NB4 (cell line): ENCODE results near the gene EPS15.

Source experiments
- DNase-seq: peaks from one replicate; pipeline ENCODE4 v3.0.0; 2010; ENCODE audit warnings: low read depth
- H3K4me3 ChIP-seq: one replicate; pipeline ENCODE4 v1.5.1; 2011; ENCODE audit warnings: mild to moderate bottlenecking, low read depth, low read length, moderate library complexity
- MYC ChIP-seq: IDR thresholded peaks from 2 replicates; pipeline ENCODE4 v1.6.1; 2011; ENCODE audit warnings: low read depth, low read length
- POLR2A ChIP-seq: IDR thresholded peaks from 2 replicates; pipeline ENCODE4 v1.6.1; 2011; ENCODE audit warnings: mild to moderate bottlenecking; ENCODE audit not compliant: insufficient read length; ENCODE audit errors: extremely low read depth
- TF ChIP-seq, protein P1 (sequence below): IDR thresholded peaks from 2 replicates; pipeline ENCODE4 v1.6.1; 2011; ENCODE audit warnings: low read depth, low read length
- TF ChIP-seq, protein P2 (sequence below): IDR thresholded peaks from one replicate; pipeline ENCODE4 v1.5.1; 2012; ENCODE audit warnings: low read depth, low read length

EPS15 gene

DNA sequence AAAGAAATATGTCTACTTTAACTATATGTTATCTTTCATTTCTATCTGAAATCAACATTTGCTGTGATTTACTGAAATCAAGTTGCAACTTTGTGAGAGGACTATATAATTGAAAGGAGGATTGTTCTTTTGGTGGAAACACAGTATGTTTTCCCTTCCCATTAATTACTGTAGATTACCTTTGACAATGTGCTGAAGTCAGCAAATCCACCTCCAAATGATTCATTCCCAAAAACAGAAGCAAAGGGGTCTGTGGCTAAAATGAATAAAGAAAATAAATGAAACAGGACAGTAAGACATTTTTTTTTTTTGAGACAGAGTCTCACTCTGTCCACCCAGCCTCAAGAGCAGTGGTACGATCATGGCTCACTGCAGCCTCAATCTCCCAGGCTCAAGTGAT lies 153.3 kb downstream of the EPS15 start:
- TF ChIP-seq, protein P1, sequence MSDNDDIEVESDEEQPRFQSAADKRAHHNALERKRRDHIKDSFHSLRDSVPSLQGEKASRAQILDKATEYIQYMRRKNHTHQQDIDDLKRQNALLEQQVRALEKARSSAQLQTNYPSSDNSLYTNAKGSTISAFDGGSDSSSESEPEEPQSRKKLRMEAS, result no peak
- no peak for TF ChIP-seq POLR2A
- TF ChIP-seq, protein P2, sequence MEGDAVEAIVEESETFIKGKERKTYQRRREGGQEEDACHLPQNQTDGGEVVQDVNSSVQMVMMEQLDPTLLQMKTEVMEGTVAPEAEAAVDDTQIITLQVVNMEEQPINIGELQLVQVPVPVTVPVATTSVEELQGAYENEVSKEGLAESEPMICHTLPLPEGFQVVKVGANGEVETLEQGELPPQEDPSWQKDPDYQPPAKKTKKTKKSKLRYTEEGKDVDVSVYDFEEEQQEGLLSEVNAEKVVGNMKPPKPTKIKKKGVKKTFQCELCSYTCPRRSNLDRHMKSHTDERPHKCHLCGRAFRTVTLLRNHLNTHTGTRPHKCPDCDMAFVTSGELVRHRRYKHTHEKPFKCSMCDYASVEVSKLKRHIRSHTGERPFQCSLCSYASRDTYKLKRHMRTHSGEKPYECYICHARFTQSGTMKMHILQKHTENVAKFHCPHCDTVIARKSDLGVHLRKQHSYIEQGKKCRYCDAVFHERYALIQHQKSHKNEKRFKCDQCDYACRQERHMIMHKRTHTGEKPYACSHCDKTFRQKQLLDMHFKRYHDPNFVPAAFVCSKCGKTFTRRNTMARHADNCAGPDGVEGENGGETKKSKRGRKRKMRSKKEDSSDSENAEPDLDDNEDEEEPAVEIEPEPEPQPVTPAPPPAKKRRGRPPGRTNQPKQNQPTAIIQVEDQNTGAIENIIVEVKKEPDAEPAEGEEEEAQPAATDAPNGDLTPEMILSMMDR, result no peak
- no peak for TF ChIP-seq MYC
- DNase-seq, result no peak

DNA sequence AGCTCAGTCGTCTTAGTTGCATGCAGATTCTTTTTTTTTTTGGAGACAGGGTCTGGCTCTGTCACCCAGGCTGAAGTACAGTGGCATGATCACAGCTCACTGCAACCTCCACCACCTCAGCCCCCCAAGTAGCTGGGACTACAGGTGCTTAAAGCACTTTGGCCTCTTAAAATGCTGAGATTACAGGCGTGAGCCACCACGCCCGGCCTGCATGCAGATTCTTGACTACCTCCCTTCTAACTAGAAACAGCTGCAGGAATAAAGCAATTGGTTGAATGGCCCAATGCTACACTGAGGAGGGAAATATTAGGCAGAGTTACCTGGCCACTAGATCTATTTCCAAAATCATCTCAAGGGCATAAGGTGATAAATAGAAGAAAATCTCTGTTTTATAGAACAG lies 159.2 kb downstream of the EPS15 start:
- no peak for TF ChIP-seq MYC
- TF ChIP-seq, protein P2, result no peak
- no peak for TF ChIP-seq POLR2A
- TF ChIP-seq, protein P1, result no peak
- no peak overlapping the region for H3K4me3 ChIP-seq

More for the DNA sequence above, 153.3 kb downstream of the EPS15 start:
- no peak overlapping the region for H3K4me3 ChIP-seq

DNA sequence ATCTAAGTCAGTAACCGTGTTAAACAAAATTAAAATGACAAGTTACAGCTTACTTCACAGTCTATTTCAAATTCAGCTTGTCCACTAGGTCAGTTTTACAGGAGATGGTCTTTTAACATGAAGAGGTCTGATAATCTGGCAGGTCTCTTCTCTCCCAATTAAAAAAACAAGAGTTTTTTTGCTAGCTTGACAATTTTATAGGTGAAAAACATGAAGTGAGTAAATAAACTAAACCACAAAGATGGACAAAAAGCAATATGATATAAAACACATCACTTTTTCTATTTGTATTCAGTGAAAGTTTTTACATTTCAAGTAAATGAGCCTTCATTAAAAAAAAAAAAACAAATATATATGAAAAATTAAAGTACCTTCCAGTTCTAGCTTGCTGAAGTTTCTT lies 163.7 kb downstream of the EPS15 start:
- DNase-seq, result no peak
- TF ChIP-seq, protein P1, result no peak
- TF ChIP-seq POLR2A (no peak), MYC (no peak)
- TF ChIP-seq, protein P2, result no peak
- no peak overlapping the region for H3K4me3 ChIP-seq

More for the DNA sequence above, 159.2 kb downstream of the EPS15 start:
- no peak for DNase-seq

DNA sequence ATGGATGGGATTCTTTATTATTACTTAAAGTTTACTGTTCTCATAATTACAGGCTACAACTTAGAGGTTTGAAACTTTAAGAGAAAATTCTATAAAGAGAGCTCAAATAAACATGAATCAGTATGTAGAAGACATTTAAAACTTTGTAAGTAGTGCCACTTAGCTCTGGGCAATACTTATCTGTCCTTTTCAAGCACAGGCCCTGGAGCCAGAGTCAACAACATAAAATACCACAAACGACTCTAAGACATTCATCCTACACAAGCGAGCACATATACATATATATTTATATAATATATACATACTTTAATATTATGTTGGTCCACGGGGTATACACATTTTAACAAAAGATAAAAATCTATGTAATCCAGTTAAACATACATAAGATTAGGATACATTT lies 164.7 kb downstream of the EPS15 start:
- no peak for TF ChIP-seq POLR2A
- TF ChIP-seq, protein P1, result no peak
- TF ChIP-seq, protein P2, result no peak
- TF ChIP-seq MYC, result no peak
- no peak overlapping the region for H3K4me3 ChIP-seq
- DNase-seq, result no peak

DNA sequence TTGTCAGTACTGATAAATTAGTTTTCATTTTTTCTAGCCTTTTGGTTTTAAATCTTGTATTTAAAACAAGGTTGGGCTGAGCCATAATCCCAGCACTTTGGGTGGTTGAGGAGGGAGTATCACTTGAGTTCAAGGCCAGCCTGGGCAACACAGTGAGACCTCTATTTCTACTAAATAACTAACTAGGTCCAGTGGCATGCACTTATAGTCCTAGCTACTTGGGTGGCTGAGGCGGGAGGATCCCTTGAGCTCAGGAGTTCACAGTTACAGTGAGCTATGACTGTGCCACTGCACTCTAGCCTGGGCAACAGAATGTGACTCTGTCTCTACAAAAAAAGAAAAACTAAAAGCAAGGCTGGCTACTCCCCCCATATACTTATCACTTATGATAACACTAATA lies 167.2 kb downstream of the EPS15 start:
- TF ChIP-seq POLR2A (no peak), MYC (no peak)
- TF ChIP-seq, protein P2, result no peak
- TF ChIP-seq, protein P1, result no peak
- no peak for DNase-seq
- no peak overlapping the region for H3K4me3 ChIP-seq
